Left lung (tissue), 10 donors: Measurements from ENCODE around the gene CPE. TPM values are rescaled to one million over a fixed set of nuclear protein-coding genes. Genes with fewer than 3 reads are reported as not detected.

Experiments
- ATAC-seq: fragments of 200-7000 bp; cut with Tn5 transposase; one replicate; pipeline ENCODE4 v1.9.1; 2020; ENCODE audit warnings: moderate library complexity
- DNase-seq, 4 donors: peaks; one replicate each; pipeline ENCODE4 v3.0.0-alpha.2; 2013 to 2020
- H3K27ac ChIP-seq, 2 donors: fragments of 200-600 bp; sonication (generic) in 1 of 2; one replicate each; pipeline versions ENCODE4 v1.5.0 to v1.8.0; 2020 to 2021
- H3K27me3 ChIP-seq, 2 donors: fragments of 200-600 bp; sonication (generic) in 1 of 2; one replicate each; pipeline versions ENCODE4 v1.5.0 to v1.8.0; 2020 to 2021
- H3K36me3 ChIP-seq, 2 donors: fragments of 200-600 bp; sonication (generic) in 1 of 2; one replicate each; pipeline versions ENCODE4 v1.5.0 to v1.8.0; 2020 to 2021
- H3K4me1 ChIP-seq, 2 donors: fragments of 200-600 bp; one replicate each; pipeline ENCODE4 v1.8.0; 2021
- H3K4me3 ChIP-seq, 2 donors: fragments of 200-600 bp; sonication (generic) in 1 of 2; one replicate each; pipeline versions ENCODE4 v1.5.0 to v1.8.0; 2020 to 2021; ENCODE audit warnings: mild to moderate bottlenecking in 1 of 2
- H3K9me3 ChIP-seq, 2 donors: fragments of 200-600 bp; sonication (generic) in 1 of 2; one replicate each; pipeline versions ENCODE4 v1.5.0 to v1.8.0; 2020 to 2021
- CTCF ChIP-seq, 2 donors: fragments of 200-600 bp; sonication (generic) in 1 of 2; IDR thresholded peaks; one replicate each; pipeline versions ENCODE4 v1.5.0 to v1.8.0; 2021; ENCODE audit warnings: antibody characterized with exemption in 2 of 2
- intact Hi-C, 2 donors: fragments of 100-400 bp; cut with DNase I; formaldehyde crosslinking; loops; one replicate each; pipeline versions ENCODE4 v1.11.2 to v1.14.2; 2022
- polyA plus RNA-seq, 6 donors: library from polyadenylated mRNA; unstranded; fragments of 120-200 nt; gene quantifications; one replicate each; pipeline ENCODE4 v1.2.1, GENCODE V29; 2013; ENCODE audit not compliant: insufficient read length in 6 of 6
- total RNA-seq, 2 donors: library from RNA; stranded (reverse); fragmentation: NEBNext Ultra II Directional; extraction: Animal tissue kit (Norgen Biotek cat#: 25700); gene quantifications; one replicate each; pipeline ENCODE4 v1.2.1, GENCODE V29; 2021
- donor health status: DM: no; HTN: yes; CAD: no.
- donor health status: DM: no; HTN: no; CAD: no.

The CPE gene
- total and polyA plus RNA-seq, 8 donors: 24.5 to 222 (median 161) TPM

GRCh38 chr4:165385126-165385525 lies 6.3 kb downstream of the CPE start:
- ATAC-seq (no peak), DNase-seq (no peak)
- H3K27me3 ChIP-seq: peaks cover 0 to 26% of the 10 kb centered on the region in 2 donors
- intact Hi-C loops: no loop called here
- no peak overlapping the region for H3K27ac ChIP-seq
- no peaks in the 10 kb centered on the region for H3K4me1 ChIP-seq
- no peaks in the 10 kb centered on the region for H3K36me3 ChIP-seq
- H3K9me3 ChIP-seq: no peaks in the 10 kb centered on the region
- H3K4me3 ChIP-seq: no peak overlapping the region
- no peak for TF ChIP-seq CTCF (IDR thresholded peaks at IDR 0.05)

- H3K4me3 ChIP-seq: no peak overlapping the region
- peaks cover 0 to 18% of the 10 kb centered on the region in 2 donors for H3K27me3 ChIP-seq
- H3K4me1 ChIP-seq: no peaks in the 10 kb centered on the region
- H3K27ac ChIP-seq: no peak overlapping the region
- no peaks in the 10 kb centered on the region for H3K36me3 ChIP-seq
- intact Hi-C loops: no loop called here
- ATAC-seq: no peak
- DNase-seq: no peak
- TF ChIP-seq CTCF (IDR thresholded peaks at IDR 0.05): no peak
- H3K9me3 ChIP-seq: no peaks in the 10 kb centered on the region
These were observed 7.5 kb downstream of the CPE start for GRCh38 chr4:165386328-165386727.

- ATAC-seq: no peak
- intact Hi-C loops: no loop called here
These were observed 9.9 kb downstream of the CPE start for GRCh38 chr4:165388756-165389155.

GRCh38 chr4:165393051-165393450 lies 14.2 kb downstream of the CPE start:
- intact Hi-C loops: no loop called here
- Histone ChIP-seq H3K27ac (no peak overlapping the region), H3K4me3 (no peak overlapping the region), H3K27me3 (no peaks in the 10 kb centered on the region), H3K9me3 (no peaks in the 10 kb centered on the region), H3K4me1 (no peaks in the 10 kb centered on the region), H3K36me3 (no peaks in the 10 kb centered on the region)
- ATAC-seq (no peak), DNase-seq (no peak)
- TF ChIP-seq CTCF (IDR thresholded peaks at IDR 0.05): no peak

More at GRCh38 chr4:165388756-165389155, 9.9 kb downstream of the CPE start:
- H3K4me3 ChIP-seq: no peak overlapping the region
- no peaks in the 10 kb centered on the region for H3K9me3 ChIP-seq
- TF ChIP-seq CTCF (IDR thresholded peaks at IDR 0.05): no peak
- DNase-seq: no peak
- no peaks in the 10 kb centered on the region for H3K36me3 ChIP-seq
- no peak overlapping the region for H3K27ac ChIP-seq
- H3K4me1 ChIP-seq: no peaks in the 10 kb centered on the region
- H3K27me3 ChIP-seq: no peaks in the 10 kb centered on the region

GRCh38 chr4:165393704-165394103 lies 14.9 kb downstream of the CPE start:
- H3K36me3 ChIP-seq: no peaks in the 10 kb centered on the region
- no peaks in the 10 kb centered on the region for H3K9me3 ChIP-seq
- no peak overlapping the region for H3K27ac ChIP-seq
- H3K27me3 ChIP-seq: no peaks in the 10 kb centered on the region
- ATAC-seq (no peak), DNase-seq (no peak)
- no peak overlapping the region for H3K4me3 ChIP-seq
- intact Hi-C loops: no loop called here
- no peak for TF ChIP-seq CTCF (IDR thresholded peaks at IDR 0.05)
- no peaks in the 10 kb centered on the region for H3K4me1 ChIP-seq
